GM21717 (cell line): ENCODE measurements around the gene WASF3.

Experiments used
- ATAC-seq: cut with Tn5 transposase; IDR thresholded peaks from one replicate; pipeline ENCODE4 v1.9.1; 2021; ENCODE audit warnings: mild to moderate bottlenecking, moderate library complexity; ENCODE audit not compliant: unreplicated experiment

Gene WASF3

DNA sequence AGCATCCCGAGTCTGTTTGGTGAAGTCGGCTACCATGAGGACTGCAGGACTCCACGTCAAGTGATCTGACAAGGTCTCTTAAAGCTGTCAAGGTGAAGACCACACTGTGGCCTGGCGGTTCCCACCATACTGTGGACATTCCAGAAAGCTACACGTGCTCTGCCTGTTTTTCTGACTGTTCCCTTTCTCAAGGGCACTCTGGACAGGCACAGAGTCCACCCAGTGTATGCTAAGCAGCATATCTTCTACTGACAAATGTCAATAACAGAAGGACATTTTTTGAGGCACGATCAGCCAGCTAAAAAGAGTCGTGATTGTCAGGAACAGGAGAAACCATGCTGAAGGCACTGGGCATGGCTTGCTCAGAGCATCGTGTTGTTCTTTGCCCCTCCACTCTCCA, 12.8 kb upstream of the WASF3 start:
- ATAC-seq: no peak

DNA sequence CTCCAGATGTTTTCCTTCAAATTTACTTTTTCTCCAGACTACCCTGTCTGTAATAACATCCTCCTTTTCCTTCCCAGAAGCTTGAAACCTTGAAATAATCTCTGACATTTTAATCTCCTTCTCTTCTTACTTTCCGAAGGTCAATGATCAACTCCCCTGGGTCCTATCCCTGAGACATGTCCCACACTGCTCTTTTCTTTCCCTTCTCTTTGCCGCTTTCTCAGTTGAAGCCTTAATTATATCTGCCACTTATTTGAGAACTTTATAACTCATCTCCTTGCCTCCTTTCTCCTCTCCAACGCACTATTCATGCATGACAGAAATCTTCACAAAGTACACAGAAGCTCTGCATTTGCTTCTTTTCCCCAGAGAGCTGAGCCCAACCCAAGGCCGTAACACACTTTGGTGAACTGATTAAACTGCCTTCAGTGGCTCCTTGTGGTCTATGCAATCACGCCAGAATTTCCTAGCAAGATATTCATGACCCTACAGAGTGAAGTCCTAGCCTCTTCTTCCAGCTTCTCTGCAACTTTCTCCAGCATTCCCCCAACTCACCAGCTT, 9.2 kb upstream of the WASF3 start:
- no peak for ATAC-seq

DNA sequence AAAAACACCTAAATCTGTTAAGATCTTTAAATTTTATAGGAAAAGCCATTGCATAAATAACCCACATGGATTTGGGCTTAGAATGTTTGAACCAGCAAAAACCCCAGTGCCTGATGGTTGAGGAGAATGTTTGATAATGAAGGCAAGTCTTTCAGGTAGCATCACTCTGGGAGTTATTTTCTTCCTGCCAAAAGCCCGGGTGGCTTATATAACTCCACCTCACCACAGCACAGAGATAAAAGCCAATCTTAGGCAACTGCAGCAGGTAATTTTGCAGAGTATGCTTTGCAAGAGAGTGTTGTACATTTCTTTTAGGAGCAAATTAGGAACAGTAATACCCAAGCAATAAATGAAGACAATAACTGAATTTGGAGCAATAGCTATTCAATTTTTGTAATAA, 7.8 kb upstream of the WASF3 start:
- no peak for ATAC-seq

DNA sequence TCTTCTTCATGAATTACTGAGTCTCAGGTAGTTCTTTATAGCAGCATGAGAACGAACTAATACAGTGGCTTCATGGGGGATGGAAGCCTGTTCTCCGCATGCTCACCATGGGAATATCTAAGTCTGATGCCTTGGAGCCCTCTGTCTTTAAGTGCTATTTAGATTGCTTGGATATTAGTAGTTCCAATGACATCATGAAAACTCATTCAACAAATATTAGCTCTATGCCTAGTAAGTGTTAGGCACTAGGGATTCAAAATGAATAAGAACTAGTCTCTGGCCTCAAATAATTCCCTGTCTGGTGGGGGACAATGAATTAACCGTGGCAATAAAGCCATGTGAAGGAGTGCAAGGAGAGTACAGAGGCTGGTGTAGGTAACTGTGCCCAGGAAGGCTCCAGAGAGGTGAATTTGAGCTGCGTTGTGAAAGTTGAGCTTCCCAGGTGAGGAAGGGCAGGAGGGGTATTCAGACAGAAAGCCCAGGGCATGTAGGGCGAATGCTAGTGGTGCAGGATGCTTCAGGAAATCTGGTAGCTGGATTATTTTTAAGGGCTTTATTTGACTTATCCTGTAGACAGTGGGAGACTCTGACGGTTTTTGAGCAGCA, 6.1 kb upstream of the WASF3 start:
- no peak for ATAC-seq

DNA sequence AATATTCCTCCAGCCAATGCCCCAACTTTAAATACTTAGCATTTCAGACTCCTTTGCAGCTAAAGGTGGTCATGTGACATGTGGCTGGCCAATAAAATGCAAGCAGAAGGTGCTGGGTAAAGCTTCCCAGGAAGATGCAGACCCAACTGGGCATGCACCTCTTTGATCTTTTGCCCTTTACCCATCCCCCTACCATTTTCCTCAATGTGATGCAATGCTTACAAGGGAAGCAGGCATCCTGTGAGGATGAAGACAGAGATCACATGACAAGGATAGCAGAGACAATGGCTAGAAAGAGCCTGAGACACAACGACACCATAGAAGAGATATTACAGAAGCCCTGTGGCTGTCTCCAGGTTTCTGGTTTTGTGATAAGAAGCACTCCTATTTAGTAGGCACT, 2.1 kb upstream of the WASF3 start:
- no peak for ATAC-seq

DNA sequence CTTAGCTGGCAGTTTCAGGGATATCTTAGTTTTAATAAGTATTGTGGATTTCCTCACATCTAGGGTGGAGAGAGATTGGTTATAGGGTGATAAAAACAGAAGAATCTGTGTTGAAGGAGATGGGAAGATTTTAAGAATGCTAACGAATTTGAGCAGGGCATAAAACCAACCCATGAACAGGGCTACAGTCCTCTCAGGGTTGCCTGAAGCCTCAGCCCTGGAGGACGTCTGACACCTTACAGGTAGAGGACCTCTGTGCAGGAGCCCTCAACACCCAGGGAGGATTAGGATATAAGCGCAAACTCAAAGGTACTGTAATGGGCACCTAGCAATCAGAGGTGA, 461 bp upstream of the WASF3 start:
- ATAC-seq: peak; percentile 17

- no peak for ATAC-seq
These were observed 757 bp downstream of the WASF3 start for GRCh38 chr13:26558074-26558805.

- no peak for ATAC-seq
These were observed 1.5 kb downstream of the WASF3 start for GRCh38 chr13:26558987-26559386.

GRCh38 chr13:26560456-26560855, 3.0 kb downstream of the WASF3 start:
- no peak for ATAC-seq

DNA sequence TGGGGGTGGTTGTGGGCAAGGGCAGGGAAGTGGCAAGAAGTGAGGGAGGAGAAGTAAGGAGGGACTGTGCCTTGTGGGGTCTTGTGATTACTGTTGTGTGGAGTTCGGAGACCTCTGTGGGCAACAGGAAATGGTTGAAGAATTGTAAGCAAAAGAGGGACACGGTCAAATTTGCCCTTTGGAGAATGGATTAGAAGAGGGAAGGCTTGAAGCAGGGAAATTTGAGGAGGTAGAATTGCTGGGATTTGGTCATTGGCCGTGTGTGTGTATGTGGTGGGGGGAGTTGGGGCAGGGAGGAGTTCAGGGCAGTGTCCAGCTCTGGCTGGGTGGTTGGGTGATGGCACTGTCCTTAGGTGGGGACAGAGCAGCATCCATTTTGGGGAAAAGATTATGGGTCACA, 3.6 kb downstream of the WASF3 start:
- no peak for ATAC-seq

DNA sequence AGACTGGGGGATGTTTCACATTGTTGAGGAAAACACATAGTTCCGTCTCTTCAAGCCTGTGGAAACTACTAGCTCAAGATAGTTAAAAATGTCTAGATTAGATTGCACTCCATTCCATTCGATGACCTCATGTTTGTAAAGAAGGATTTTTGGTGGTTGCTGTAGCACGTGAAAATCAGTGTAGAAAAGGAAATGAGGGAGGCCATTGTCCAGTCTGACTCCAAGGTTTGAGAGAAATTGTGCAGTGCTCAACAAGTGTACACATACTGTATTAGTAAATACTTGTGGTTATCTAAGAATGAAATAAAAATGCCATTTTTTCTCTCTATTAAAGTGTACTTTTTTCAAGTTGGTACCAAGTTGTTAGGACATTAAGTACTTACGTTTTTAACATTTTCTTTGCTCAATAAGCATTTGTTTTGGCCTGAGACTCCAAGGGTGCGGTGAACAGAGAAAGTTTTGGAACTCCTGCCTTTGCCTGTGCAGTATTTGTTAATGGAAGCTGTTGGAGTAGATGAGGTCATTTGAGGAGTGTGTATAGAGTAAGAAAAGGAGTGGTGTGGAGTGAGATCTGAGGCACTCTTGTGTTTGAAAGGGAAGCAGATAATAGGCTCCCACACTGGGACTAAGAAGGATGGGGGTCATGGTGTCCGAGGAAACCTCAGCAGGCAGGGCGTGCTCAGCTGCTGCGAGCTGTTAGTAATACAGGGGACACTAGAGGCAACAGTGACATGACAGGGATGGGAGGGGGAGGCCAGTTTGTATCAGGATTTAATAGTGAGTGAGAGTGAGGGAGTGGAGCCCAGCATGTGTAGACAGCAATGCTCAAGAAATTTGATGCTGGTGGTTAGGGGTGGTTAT, 4.4 kb downstream of the WASF3 start:
- no peak for ATAC-seq

DNA sequence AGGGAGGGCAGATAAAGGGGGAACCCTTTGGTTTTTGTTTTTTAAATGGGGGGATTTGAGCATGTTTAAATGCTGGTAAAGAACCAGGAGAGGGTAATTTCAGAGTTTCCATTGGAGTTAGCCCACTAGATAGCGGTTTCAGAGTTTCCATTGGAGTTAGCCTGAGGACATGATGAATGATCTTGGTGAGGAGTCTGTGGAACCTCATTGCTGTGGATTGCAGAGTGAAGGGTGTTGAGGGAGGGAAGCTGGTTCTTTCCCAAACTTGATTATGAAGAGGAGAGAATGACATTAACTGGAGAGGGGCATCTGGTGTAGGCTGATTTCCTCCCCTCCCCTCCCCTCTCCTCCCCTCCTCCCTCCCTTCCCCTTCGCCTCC, 5.0 kb downstream of the WASF3 start:
- no peak for ATAC-seq

- ATAC-seq: no peak
These were observed 6.2 kb downstream of the WASF3 start for GRCh38 chr13:26563713-26564112.

DNA sequence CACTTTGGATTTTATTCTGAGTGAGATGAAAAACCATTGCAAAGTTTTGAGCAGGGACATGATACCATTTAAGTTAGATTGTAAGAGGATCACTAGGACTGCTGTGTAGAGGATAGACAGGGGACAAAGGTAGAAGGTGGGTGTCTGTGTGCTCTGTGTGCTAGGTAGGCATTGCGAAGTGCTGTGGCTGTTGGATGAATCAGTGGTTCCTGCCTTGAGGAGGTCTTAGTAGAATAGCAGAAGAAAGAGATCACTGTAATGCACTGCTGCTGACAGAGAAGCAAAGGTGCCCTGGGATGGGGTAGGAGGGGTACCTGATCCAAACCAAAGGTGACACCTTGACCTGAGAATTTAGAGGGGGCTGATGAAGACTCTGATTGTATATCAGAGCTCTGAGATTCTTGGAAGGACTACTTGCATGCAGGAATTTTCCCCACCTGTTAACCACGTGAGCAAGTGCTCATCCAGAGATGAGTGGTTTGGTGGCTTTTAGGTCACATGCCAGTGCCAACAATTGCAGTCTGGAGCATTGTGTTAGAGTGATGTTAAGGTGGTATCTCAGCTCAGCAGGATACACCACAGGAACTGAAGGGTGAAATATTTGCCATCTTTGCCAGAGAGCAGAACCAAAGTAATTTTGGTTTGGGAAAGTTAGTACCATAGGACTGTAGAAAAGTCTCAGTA, 10.8 kb downstream of the WASF3 start:
- ATAC-seq: no peak

DNA sequence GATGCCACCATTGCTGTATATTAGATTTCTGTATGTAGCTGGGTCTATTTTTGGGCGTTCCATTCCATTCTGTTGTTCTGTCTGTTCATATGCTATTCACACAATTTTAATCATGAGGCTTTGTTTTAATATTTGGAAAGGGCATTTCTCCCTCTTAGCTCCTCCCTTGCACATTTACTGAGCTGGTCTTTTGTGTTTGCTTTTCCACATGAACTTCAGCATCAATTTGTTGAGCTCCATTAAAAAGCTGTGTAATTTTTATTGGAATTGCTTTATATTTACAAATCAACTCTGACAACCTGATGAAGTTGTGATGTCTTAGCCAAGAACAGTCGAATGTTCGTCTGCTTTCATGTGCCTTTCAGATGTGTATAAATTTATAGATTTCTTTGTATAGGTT, 14.0 kb downstream of the WASF3 start:
- no peak for ATAC-seq

DNA sequence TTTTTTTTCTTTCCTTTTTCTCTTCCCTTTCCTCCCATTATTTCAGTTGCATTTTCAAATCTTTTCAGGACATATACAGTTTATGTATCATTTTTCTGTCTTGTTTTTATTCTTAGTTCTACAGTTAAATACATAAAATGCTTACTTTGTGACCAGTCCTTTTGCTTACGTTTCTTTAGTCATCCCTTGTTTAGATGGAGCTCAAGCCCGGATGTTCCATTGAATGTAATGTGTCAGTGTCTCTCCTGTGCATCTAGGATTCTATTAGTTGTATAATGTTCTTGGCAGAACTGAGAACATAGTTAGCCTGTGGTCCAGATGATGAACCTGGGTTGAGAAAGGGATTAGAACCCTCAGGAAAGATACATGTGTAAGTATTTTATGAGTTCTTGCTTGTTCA, 17.8 kb downstream of the WASF3 start:
- ATAC-seq: no peak

GRCh38 chr13:26579580-26579979, 22.1 kb downstream of the WASF3 start:
- no peak for ATAC-seq

GRCh38 chr13:26583662-26584061, 26.2 kb downstream of the WASF3 start:
- ATAC-seq: no peak

DNA sequence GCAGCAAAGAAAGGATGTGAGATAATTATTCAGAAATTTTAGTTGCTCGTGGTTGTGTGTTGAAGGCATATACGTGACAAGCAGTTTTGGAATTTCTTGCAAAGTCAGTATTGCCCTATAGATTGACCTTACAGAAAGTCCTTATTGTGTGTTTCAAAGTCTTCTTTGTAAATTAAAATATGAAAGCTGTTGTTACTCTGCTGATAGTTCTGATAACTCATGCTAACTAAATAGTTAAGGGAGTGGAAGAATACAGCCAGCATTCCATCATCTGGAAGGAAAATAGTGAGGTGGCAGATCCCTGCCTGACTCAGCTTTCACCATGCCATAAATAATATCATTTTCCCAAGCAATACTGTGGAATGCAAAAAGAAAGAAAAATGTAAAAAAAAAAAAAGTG, 27.2 kb downstream of the WASF3 start:
- no peak for ATAC-seq

DNA sequence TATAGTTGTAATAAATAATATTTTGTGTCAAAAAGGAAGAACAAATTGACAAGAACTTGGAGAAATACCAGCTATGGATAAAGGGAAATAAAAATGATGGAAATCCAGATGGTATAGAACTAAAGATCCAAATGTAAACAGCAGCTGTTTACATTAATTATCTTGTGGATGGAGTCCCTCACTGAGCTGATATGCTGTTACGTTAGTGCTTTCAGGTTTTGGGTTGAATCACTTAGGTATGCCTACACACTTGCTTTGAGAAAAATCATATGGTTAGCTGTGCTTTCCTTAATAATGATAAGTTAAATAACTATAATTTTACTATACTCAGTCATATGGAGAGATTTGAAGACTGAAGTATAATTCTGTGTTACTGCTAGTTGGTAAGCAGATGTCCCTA, 27.7 kb downstream of the WASF3 start:
- no peak for ATAC-seq

DNA sequence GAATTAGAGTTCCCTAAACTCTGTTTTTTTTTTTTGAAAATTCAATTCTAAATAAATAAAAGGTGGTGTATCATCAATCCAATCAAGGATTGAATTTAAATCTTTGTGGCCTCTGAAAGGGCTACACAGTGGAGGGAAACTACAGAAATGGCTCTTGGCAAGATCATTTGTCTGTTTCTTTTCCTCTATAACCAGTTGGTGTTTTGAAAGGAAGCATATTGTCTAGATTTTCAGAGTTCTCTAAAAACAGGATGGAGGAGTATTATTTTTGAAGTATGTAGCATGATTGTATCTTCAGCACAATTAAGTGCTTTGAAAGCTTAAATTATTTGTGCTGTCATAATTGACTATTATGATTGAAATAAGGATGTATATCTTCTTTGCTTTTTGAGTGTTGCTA, 29.8 kb downstream of the WASF3 start:
- ATAC-seq: no peak
